WTC11 (cell line): ENCODE results near the gene ZNF282. TPM values are rescaled to one million over a fixed set of nuclear protein-coding genes. Genes with fewer than 3 reads are reported as not detected.

Experiments used
- ATAC-seq: fragments of 200-7000 bp; cut with Tn5 transposase; 2 replicates; pipeline ENCODE4 v1.10.0; 2021; ENCODE audit warnings: mild to moderate bottlenecking, moderate library complexity
- CTCF ChIA-PET: fragments of 300-600 bp; sonication (Branson Sonifier 250); formaldehyde crosslinking; loops from one replicate; lab custom pipeline; 2021; ENCODE audit warnings: antibody characterized with exemption; lab: Charles Lee
- POLR2A ChIA-PET: fragments of 350-600 bp; sonication (Branson Sonifier 250); formaldehyde crosslinking; loops from one replicate; lab custom pipeline; 2021; ENCODE audit warnings: antibody characterized with exemption; lab: Charles Lee
- DNase-seq: peaks from one replicate; pipeline ENCODE4 v3.0.0; 2021; ENCODE audit warnings: low spot score
- H3K27ac Mint-ChIP-seq: 2 replicates; pipeline ENCODE4 v1.8.0; 2021; ENCODE audit warnings: mixed read lengths
- H3K27me3 Mint-ChIP-seq: 2 replicates; pipeline ENCODE4 v1.8.0; 2021; ENCODE audit warnings: low read depth, mild to moderate bottlenecking, moderate library complexity, mixed read lengths
- H3K36me3 Mint-ChIP-seq: 2 replicates; pipeline ENCODE4 v1.8.0; 2021; ENCODE audit warnings: mixed read lengths
- H3K4me1 Mint-ChIP-seq: 2 replicates; pipeline ENCODE4 v1.8.0; 2022; ENCODE audit warnings: mixed read lengths
- H3K4me3 Mint-ChIP-seq: 2 replicates; pipeline ENCODE4 v1.8.0; 2021; ENCODE audit warnings: mild to moderate bottlenecking, moderate library complexity, mixed read lengths
- H3K9me3 Mint-ChIP-seq: 2 replicates; pipeline ENCODE4 v1.8.0; 2021; ENCODE audit warnings: mixed read lengths
- AFF4 ChIP-seq: sonication (generic); formaldehyde crosslinking; IDR thresholded peaks from 2 replicates; pipeline ENCODE4 v1.8.1; 2023; ENCODE audit warnings: mild to moderate bottlenecking, missing genetic modification reagents, borderline replicate concordance
- ARID4B ChIP-seq: sonication (generic); formaldehyde crosslinking; IDR thresholded peaks from 2 replicates; pipeline ENCODE4 v1.8.0; 2023; ENCODE audit warnings: missing genetic modification reagents, mild to moderate bottlenecking, borderline replicate concordance
- ATF1 ChIP-seq: sonication (generic); formaldehyde crosslinking; IDR thresholded peaks from 2 replicates; pipeline ENCODE4 v1.8.1; 2023; ENCODE audit warnings: mild to moderate bottlenecking, moderate library complexity, missing genetic modification reagents
- FOXP4 ChIP-seq: sonication (generic); formaldehyde crosslinking; IDR thresholded peaks from 2 replicates; pipeline ENCODE4 v1.8.0; 2022; ENCODE audit warnings: mild to moderate bottlenecking, missing genetic modification reagents
- KAT7 ChIP-seq: sonication (generic); formaldehyde crosslinking; IDR thresholded peaks from 2 replicates; pipeline ENCODE4 v1.8.1; 2023; ENCODE audit warnings: missing genetic modification reagents, mild to moderate bottlenecking, borderline replicate concordance
- STAT6 ChIP-seq: sonication (generic); formaldehyde crosslinking; conservative IDR thresholded peaks from 2 replicates; pipeline ENCODE4 v1.8.1; 2023; ENCODE audit warnings: mild to moderate bottlenecking, low read depth, missing genetic modification reagents, moderate library complexity
- TCF7 ChIP-seq: sonication (generic); formaldehyde crosslinking; IDR thresholded peaks from 2 replicates; pipeline ENCODE4 v1.8.0; 2022; ENCODE audit warnings: mild to moderate bottlenecking, low read depth, missing genetic modification reagents, moderate library complexity
- ZBTB21 ChIP-seq: sonication (generic); formaldehyde crosslinking; IDR thresholded peaks from 2 replicates; pipeline ENCODE4 v1.8.1; 2023; ENCODE audit warnings: mild to moderate bottlenecking, missing genetic modification reagents, borderline replicate concordance
- ZNF425 ChIP-seq: fragments of 250-450 bp; sonication (Bioruptor Pico); conservative IDR thresholded peaks from 2 replicates; pipeline ENCODE4 v1.9.0; 2021; ENCODE audit warnings: mild to moderate bottlenecking
- total RNA-seq: library from RNA; stranded (reverse); gene quantifications from 3 replicates; pipeline ENCODE4 v1.2.3, GENCODE V29; 2021

Gene ZNF282
- total RNA-seq, 1 experiment from 2014 or later, result 38.5 TPM

- no peak for TF ChIP-seq ARID4B (CRISPR knock-in tag)
- TF ChIP-seq ZBTB21 (CRISPR knock-in tag), result no peak
- TF ChIP-seq KAT7, result no peak
- no peak for TF ChIP-seq STAT6 (CRISPR knock-in tag)
- no peak for TF ChIP-seq FOXP4 (CRISPR knock-in tag)
Measured at GRCh38 chr7:149181450-149181790, 13.9 kb upstream of the ZNF282 start (continued).

- ChIA-PET POLR2A (no interaction called here), CTCF (interaction anchor here (2.8 kb wide), 1 partner anchor 11 kb away, joined by 16 read pairs; the partner anchor contains the start of gene ZNF282)
- peak overlapping the region; percentile 37; the same call in 1 of the 2 replicates for H3K27ac Mint-ChIP-seq
- TF ChIP-seq TCF7 (no peak), ATF1 (CRISPR knock-in tag) (no peak), ZNF425 (CRISPR knock-in tag) (0 out of 2 replicates have a peak, but pooled peaks have one; percentile 12), AFF4 (no peak), KAT7 (no peak)
- H3K36me3 Mint-ChIP-seq, result peaks cover 40% of the 10 kb centered on the region
- ATAC-seq (no peak; the same call in 1 of the 2 replicates), DNase-seq (no peak)
- H3K4me1 Mint-ChIP-seq, result no peaks in the 10 kb centered on the region
- H3K4me3 Mint-ChIP-seq, result no peak overlapping the region
- H3K9me3 Mint-ChIP-seq, result no peaks in the 10 kb centered on the region
- H3K27me3 Mint-ChIP-seq, result no peaks in the 10 kb centered on the region
Measured at GRCh38 chr7:149184274-149184673, 11.1 kb upstream of the ZNF282 start.
